Neural progenitor cell (in vitro differentiated cells): Measurements from ENCODE around the gene PDGFC. TPM values are rescaled to one million over a fixed set of nuclear protein-coding genes. Genes with fewer than 3 reads are reported as not detected.
A peak's percentile ranks its signal among the peaks of the same experiment; 100 is the strongest.

ENCODE experiments used
- DNase-seq: peaks from one replicate; pipeline ENCODE4 v3.0.0-alpha.2; 2016; ENCODE audit warnings: low spot score
- H2AFZ ChIP-seq: fragments of 200-600 bp; sonication (generic); replicated peaks from 2 replicates; pipeline ENCODE4 v1.6.1; 2016; ENCODE audit warnings: antibody characterized with exemption
- H3F3A ChIP-seq: fragments of 200-600 bp; sonication (generic); 2 replicates; pipeline ENCODE4 v1.6.1; 2016; ENCODE audit warnings: antibody characterized with exemption, low read depth
- H3K27ac ChIP-seq: fragments of 200-600 bp; sonication (generic); 2 replicates; pipeline ENCODE4 v1.5.1; 2016; ENCODE audit warnings: mild to moderate bottlenecking
- H3K27me3 ChIP-seq: fragments of 200-600 bp; sonication (generic); 2 replicates; pipeline ENCODE4 v1.6.1; 2016; ENCODE audit warnings: mild to moderate bottlenecking, moderate library complexity
- H3K36me3 ChIP-seq: fragments of 200-600 bp; sonication (generic); 2 replicates; pipeline ENCODE4 v1.5.1; 2016
- H3K4me1 ChIP-seq: fragments of 200-600 bp; sonication (generic); 2 replicates; pipeline ENCODE4 v1.6.1; 2016; ENCODE audit warnings: mixed run types
- H3K4me2 ChIP-seq: fragments of 200-600 bp; sonication (generic); 2 replicates; pipeline ENCODE4 v1.6.1; 2016
- H3K4me3 ChIP-seq: fragments of 200-600 bp; sonication (generic); 2 replicates; pipeline ENCODE4 v1.5.1; 2016
- H3K79me2 ChIP-seq: fragments of 200-600 bp; sonication (generic); 2 replicates; pipeline ENCODE4 v1.6.1; 2016; ENCODE audit warnings: low read depth
- H3K9ac ChIP-seq: fragments of 200-600 bp; sonication (generic); 2 replicates; pipeline ENCODE4 v1.6.1; 2016
- H3K9me3 ChIP-seq: fragments of 200-600 bp; sonication (generic); 2 replicates; pipeline ENCODE4 v1.5.1; 2016; ENCODE audit warnings: low read depth
- H4K20me1 ChIP-seq: fragments of 200-600 bp; sonication (generic); 2 replicates; pipeline ENCODE4 v1.6.1; 2016; ENCODE audit warnings: low read depth
- H3K27ac Mint-ChIP-seq: 3 replicates; pipeline ENCODE4 v1.8.0; 2021; ENCODE audit warnings: mixed read lengths
- H3K27me3 Mint-ChIP-seq: 2 replicates; pipeline ENCODE4 v1.8.0; 2022; ENCODE audit warnings: low read depth, mild to moderate bottlenecking, inconsistent platforms, moderate library complexity, mixed read lengths; ENCODE audit not compliant: insufficient read depth
- H3K36me3 Mint-ChIP-seq: 3 replicates; pipeline ENCODE4 v1.8.0; 2021; ENCODE audit warnings: mixed read lengths
- H3K4me1 Mint-ChIP-seq: 3 replicates; pipeline ENCODE4 v1.8.0; 2021; ENCODE audit warnings: mixed read lengths
- H3K4me3 Mint-ChIP-seq: 3 replicates; pipeline ENCODE4 v1.8.0; 2021; ENCODE audit warnings: mild to moderate bottlenecking, moderate library complexity, mixed read lengths
- H3K9me3 Mint-ChIP-seq: 3 replicates; pipeline ENCODE4 v1.8.0; 2020; ENCODE audit warnings: mixed read lengths
- CTCF ChIP-seq: fragments of 200-600 bp; sonication (generic); IDR thresholded peaks from 2 replicates; pipeline ENCODE4 v1.5.1; 2017; ENCODE audit warnings: antibody characterized with exemption, mild to moderate bottlenecking
- EZH2 ChIP-seq: fragments of 200-600 bp; sonication (generic); IDR thresholded peaks from 2 replicates; pipeline ENCODE4 v1.6.1; 2017; ENCODE audit warnings: antibody characterized with exemption, mild to moderate bottlenecking, moderate library complexity
- EZH2phosphoT487 ChIP-seq: fragments of 200-600 bp; sonication (generic); IDR thresholded peaks from 2 replicates; pipeline ENCODE4 v1.6.1; 2017; ENCODE audit warnings: antibody characterized with exemption
- total RNA-seq: library from RNA; depleted of rRNA; stranded (reverse); fragments of >200 nt; gene quantifications from 2 replicates; pipeline ENCODE4 v1.2.3, GENCODE V29; 2015; ENCODE audit warnings: low replicate concordance

PDGFC gene
- total RNA-seq, 1 donor from 2014 or later, result 4.7 TPM

GRCh38 chr4:156949373-156949814 is 22.2 kb downstream of the PDGFC start:
- Histone ChIP-seq H3K36me3 (no peaks in the 10 kb centered on the region), H3K27me3 (no peaks in the 10 kb centered on the region), H3K9ac (no peak overlapping the region), H3F3A (no peaks in the 10 kb centered on the region), H2AFZ (no peak overlapping the region), H3K4me1 (peaks cover 7% of the 10 kb centered on the region), H3K4me2 (no peak overlapping the region), H3K9me3 (no peaks in the 10 kb centered on the region), H3K27ac (no peak overlapping the region), H3K4me3 (no peak overlapping the region), H3K79me2 (no peaks in the 10 kb centered on the region), H4K20me1 (no peaks in the 10 kb centered on the region)
- H3K36me3 Mint-ChIP-seq, result peaks cover 9% of the 10 kb centered on the region
- TF ChIP-seq EZH2 (no peak), CTCF (no peak), EZH2phosphoT487 (no peak)
- no peak overlapping the region for H3K4me3 Mint-ChIP-seq
- no peaks in the 10 kb centered on the region for H3K27me3 Mint-ChIP-seq
- H3K9me3 Mint-ChIP-seq, result no peaks in the 10 kb centered on the region
- no peak for DNase-seq
- H3K4me1 Mint-ChIP-seq, result peaks cover 40% of the 10 kb centered on the region
- no peak overlapping the region for H3K27ac Mint-ChIP-seq

- H3K4me1 ChIP-seq, result peaks cover 7% of the 10 kb centered on the region
- no peaks in the 10 kb centered on the region for H3F3A ChIP-seq
- peaks cover 45% of the 10 kb centered on the region for H3K4me1 Mint-ChIP-seq
- H3K27ac Mint-ChIP-seq, result no peak overlapping the region
- no peaks in the 10 kb centered on the region for H4K20me1 ChIP-seq
- DNase-seq, result no peak
- H3K4me2 ChIP-seq, result no peak overlapping the region
- TF ChIP-seq EZH2phosphoT487, result no peak
- no peaks in the 10 kb centered on the region for H3K27me3 Mint-ChIP-seq
- no peaks in the 10 kb centered on the region for H3K27me3 ChIP-seq
- H3K27ac ChIP-seq, result no peak overlapping the region
- H3K36me3 Mint-ChIP-seq, result peaks cover 4% of the 10 kb centered on the region
- H3K9me3 ChIP-seq, result no peaks in the 10 kb centered on the region
- no peak overlapping the region for H2AFZ ChIP-seq
- no peak overlapping the region for H3K4me3 ChIP-seq
- H3K9me3 Mint-ChIP-seq, result no peaks in the 10 kb centered on the region
- H3K36me3 ChIP-seq, result no peaks in the 10 kb centered on the region
- no peaks in the 10 kb centered on the region for H3K79me2 ChIP-seq
- no peak overlapping the region for H3K4me3 Mint-ChIP-seq
- H3K9ac ChIP-seq, result no peak overlapping the region
Measured at GRCh38 chr4:156948738-156949137, 22.9 kb downstream of the PDGFC start.

- Histone ChIP-seq H3K79me2 (no peaks in the 10 kb centered on the region), H3K4me2 (no peak overlapping the region), H3K9me3 (no peaks in the 10 kb centered on the region), H3K27me3 (no peaks in the 10 kb centered on the region), H3K4me3 (no peak overlapping the region), H3K36me3 (no peaks in the 10 kb centered on the region), H3K9ac (no peak overlapping the region), H3F3A (no peaks in the 10 kb centered on the region), H3K27ac (no peak overlapping the region), H3K4me1 (peaks cover 7% of the 10 kb centered on the region), H4K20me1 (no peaks in the 10 kb centered on the region), H2AFZ (no peak overlapping the region)
- H3K4me1 Mint-ChIP-seq, result peaks cover 51% of the 10 kb centered on the region
- no peak for DNase-seq
- H3K9me3 Mint-ChIP-seq, result no peaks in the 10 kb centered on the region
- no peak overlapping the region for H3K27ac Mint-ChIP-seq
- TF ChIP-seq EZH2phosphoT487 (no peak), CTCF (no peak), EZH2 (no peak)
- no peaks in the 10 kb centered on the region for H3K27me3 Mint-ChIP-seq
- no peaks in the 10 kb centered on the region for H3K36me3 Mint-ChIP-seq
- H3K4me3 Mint-ChIP-seq, result no peak overlapping the region
Measured at GRCh38 chr4:156948133-156948532, 23.5 kb downstream of the PDGFC start.

- no peaks in the 10 kb centered on the region for H3K27me3 Mint-ChIP-seq
- TF ChIP-seq EZH2phosphoT487 (no peak), EZH2 (no peak), CTCF (no peak)
- H3K4me1 ChIP-seq, result peaks cover 11% of the 10 kb centered on the region
- no peaks in the 10 kb centered on the region for H3K79me2 ChIP-seq
- no peak overlapping the region for H3K4me3 Mint-ChIP-seq
- H3K4me2 ChIP-seq, result no peak overlapping the region
- no peaks in the 10 kb centered on the region for H3K36me3 Mint-ChIP-seq
- peak overlapping the region; percentile 76 for H3K27ac Mint-ChIP-seq
- no peaks in the 10 kb centered on the region for H3K9me3 Mint-ChIP-seq
- no peaks in the 10 kb centered on the region for H4K20me1 ChIP-seq
- DNase-seq, result no peak
- no peaks in the 10 kb centered on the region for H3K9me3 ChIP-seq
- H3K4me3 ChIP-seq, result no peak overlapping the region
- no peak overlapping the region for H3K27ac ChIP-seq
- no peak overlapping the region for H3K9ac ChIP-seq
- no peaks in the 10 kb centered on the region for H3F3A ChIP-seq
- no peak overlapping the region for H2AFZ ChIP-seq
- no peaks in the 10 kb centered on the region for H3K36me3 ChIP-seq
- no peaks in the 10 kb centered on the region for H3K27me3 ChIP-seq
- H3K4me1 Mint-ChIP-seq, result peaks cover 61% of the 10 kb centered on the region
Measured at GRCh38 chr4:156946516-156947424, 24.8 kb downstream of the PDGFC start.
